Measurements from ENCODE around the gene DCUN1D5.

Gene DCUN1D5

DNA sequence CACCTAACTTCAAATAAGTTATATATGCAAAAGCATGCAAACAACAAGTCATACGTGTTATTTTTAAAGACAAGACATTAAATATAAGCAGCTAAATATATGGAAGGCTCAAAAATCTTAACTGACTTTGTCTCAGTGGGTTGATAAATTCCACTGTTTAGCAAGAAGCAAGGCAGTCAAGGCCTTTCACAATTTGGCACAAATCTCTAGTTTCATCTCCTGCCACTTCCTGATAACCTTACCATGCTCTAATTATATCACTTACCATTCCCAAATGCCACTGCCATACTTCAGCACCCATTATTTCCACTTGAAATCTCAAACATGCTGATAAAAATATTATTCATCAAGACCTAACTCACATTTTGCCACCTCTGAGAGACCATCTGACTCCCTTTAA is 24.8 kb downstream of the DCUN1D5 start:
- Histone ChIP-seq H3K4me1 (ENCODE audit: control insufficient read depth in 2 of 2, insufficient read depth in 2 of 2, low read length in 2 of 2) (no peaks in the 10 kb centered on the region), H3K27me3 (ENCODE audit: control insufficient read depth in 2 of 2, insufficient read depth in 2 of 2, low read length in 2 of 2) (no peaks in the 10 kb centered on the region), H3K9me3 (ENCODE audit: control insufficient read depth in 2 of 2, low read length in 2 of 2) (no peaks in the 10 kb centered on the region), H3K36me3 (ENCODE audit: control insufficient read depth in 2 of 2, insufficient read depth in 2 of 2, low read length in 2 of 2) (peaks cover 5 to 15% of the 10 kb centered on the region in 2 donors), H3K9ac (ENCODE audit: low read depth in 1 of 2, low read length in 2 of 2) (no peak overlapping the region), H3K27ac (ENCODE audit: low read depth in 2 of 2, low read length in 2 of 2) (no peak overlapping the region), H3K4me3 (ENCODE audit: low read length in 2 of 2) (no peak overlapping the region)

DNA sequence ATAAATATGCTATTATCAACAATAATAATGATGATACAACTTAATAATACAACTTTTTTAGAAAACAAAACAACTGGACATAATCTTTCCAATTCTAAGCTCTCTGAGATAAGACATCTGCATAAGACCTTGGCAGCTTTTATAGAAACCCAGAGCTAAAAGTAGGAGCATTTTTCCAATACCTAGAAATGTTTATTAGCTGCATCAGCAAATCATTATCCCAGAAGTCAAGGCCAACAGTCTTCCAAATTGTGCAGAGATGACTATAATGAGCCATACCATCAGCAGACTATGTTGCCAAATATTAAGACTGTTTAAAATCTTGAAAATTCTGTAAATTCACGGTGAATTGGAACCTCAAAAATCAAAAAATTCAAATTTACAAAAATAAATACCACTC is 30.3 kb downstream of the DCUN1D5 start:
- Histone ChIP-seq H3K27me3 (ENCODE audit: control insufficient read depth in 2 of 2, insufficient read depth in 2 of 2, low read length in 2 of 2) (no peaks in the 10 kb centered on the region), H3K4me1 (ENCODE audit: control insufficient read depth in 2 of 2, insufficient read depth in 2 of 2, low read length in 2 of 2) (no peaks in the 10 kb centered on the region), H3K9me3 (ENCODE audit: control insufficient read depth in 2 of 2, low read length in 2 of 2) (no peaks in the 10 kb centered on the region), H3K27ac (ENCODE audit: low read depth in 2 of 2, low read length in 2 of 2) (no peak overlapping the region), H3K9ac (ENCODE audit: low read depth in 1 of 2, low read length in 2 of 2) (no peak overlapping the region), H3K36me3 (ENCODE audit: control insufficient read depth in 2 of 2, insufficient read depth in 2 of 2, low read length in 2 of 2) (peaks cover 16 to 21% of the 10 kb centered on the region in 2 donors), H3K4me3 (ENCODE audit: low read length in 2 of 2) (no peak overlapping the region)

DNA sequence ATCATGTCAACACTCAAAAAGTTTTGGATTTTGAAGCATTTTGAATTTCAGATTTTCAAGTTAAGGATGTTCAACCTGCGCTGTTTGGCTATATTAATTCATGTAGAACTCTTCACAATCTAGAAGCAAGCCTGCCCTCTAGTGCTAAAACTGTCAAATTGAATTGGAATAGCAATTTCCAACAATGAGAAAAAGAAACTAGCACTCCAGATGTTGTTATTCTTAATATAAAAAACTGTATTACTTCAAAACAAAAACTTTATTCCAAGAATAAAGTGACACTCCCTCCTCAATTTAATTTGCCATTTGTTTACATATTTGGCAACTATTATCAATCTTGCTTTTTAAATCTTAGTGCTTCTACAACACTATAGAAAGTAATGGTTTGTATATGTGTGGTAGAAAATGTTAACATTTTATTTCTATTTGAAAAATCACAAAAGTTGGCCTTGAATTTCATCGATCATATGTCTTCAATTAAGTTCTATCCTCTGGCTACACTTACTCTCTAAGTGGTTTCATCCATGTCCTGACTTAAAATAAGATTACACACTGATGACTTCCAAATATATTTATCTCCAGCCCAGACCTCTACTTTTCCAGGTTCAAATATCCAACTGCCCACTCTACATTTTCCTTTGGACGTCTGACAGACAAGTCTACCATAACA is 36.6 kb downstream of the DCUN1D5 start:
- no peak overlapping the region for H3K4me3 ChIP-seq (ENCODE audit: low read length in 2 of 2)
- no peaks in the 10 kb centered on the region for H3K9me3 ChIP-seq (ENCODE audit: control insufficient read depth in 2 of 2, low read length in 2 of 2)
- no peak overlapping the region for H3K9ac ChIP-seq (ENCODE audit: low read depth in 1 of 2, low read length in 2 of 2)
- no peaks in the 10 kb centered on the region for H3K27me3 ChIP-seq (ENCODE audit: control insufficient read depth in 2 of 2, insufficient read depth in 2 of 2, low read length in 2 of 2)
- H3K27ac ChIP-seq (ENCODE audit: low read depth in 2 of 2, low read length in 2 of 2), result no peak overlapping the region
- no peaks in the 10 kb centered on the region for H3K36me3 ChIP-seq (ENCODE audit: control insufficient read depth in 2 of 2, insufficient read depth in 2 of 2, low read length in 2 of 2)
- H3K4me1 ChIP-seq (ENCODE audit: control insufficient read depth in 2 of 2, insufficient read depth in 2 of 2, low read length in 2 of 2), result no peaks in the 10 kb centered on the region

DNA sequence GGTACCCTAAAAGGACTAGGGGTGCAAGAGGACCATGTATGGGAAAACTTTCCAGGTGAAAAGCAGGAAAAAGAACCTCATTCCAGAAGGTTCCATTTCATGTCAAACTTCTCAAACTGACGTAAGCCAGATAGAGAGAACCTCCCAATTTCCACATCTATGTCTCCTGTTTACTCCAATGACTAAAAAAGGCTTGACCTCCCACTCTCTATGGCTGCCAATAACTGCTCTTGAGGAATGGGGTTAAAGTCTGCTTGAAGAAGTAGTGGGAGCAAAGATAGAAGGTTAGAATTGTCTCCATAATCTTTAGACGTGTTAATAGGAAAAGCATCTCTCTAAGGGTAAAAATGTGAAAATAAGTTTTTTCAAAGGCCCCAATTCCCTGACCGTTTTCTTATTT is 38.0 kb downstream of the DCUN1D5 start:
- Histone ChIP-seq H3K9ac (ENCODE audit: low read depth in 1 of 2, low read length in 2 of 2) (no peak overlapping the region), H3K27ac (ENCODE audit: low read depth in 2 of 2, low read length in 2 of 2) (no peak overlapping the region), H3K9me3 (ENCODE audit: control insufficient read depth in 2 of 2, low read length in 2 of 2) (no peaks in the 10 kb centered on the region), H3K4me1 (ENCODE audit: control insufficient read depth in 2 of 2, insufficient read depth in 2 of 2, low read length in 2 of 2) (no peaks in the 10 kb centered on the region), H3K36me3 (ENCODE audit: control insufficient read depth in 2 of 2, insufficient read depth in 2 of 2, low read length in 2 of 2) (no peaks in the 10 kb centered on the region), H3K4me3 (ENCODE audit: low read length in 2 of 2) (no peak overlapping the region), H3K27me3 (ENCODE audit: control insufficient read depth in 2 of 2, insufficient read depth in 2 of 2, low read length in 2 of 2) (no peaks in the 10 kb centered on the region)

DNA sequence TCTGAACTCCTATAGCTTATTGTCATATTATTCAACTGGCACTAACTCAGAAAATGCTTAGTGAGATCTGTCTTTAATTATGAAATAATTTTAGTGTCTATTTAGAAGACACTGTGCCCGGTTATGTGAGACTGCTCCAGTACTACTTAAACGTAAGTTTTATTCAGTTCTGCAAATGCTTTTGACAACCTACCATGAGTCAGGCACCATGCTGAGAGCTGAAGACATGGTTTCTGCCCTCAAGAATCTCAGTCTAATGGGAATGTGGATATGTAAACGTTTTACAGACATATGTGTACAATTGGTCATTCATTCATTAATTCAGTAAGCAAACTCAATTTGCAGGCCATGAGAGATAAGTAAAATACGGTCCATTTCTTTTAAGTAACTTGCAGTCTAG is 40.0 kb downstream of the DCUN1D5 start:
- no peak overlapping the region for H3K9ac ChIP-seq (ENCODE audit: low read depth in 1 of 2, low read length in 2 of 2)
- no peaks in the 10 kb centered on the region for H3K9me3 ChIP-seq (ENCODE audit: control insufficient read depth in 2 of 2, low read length in 2 of 2)
- H3K4me3 ChIP-seq (ENCODE audit: low read length in 2 of 2), result no peak overlapping the region
- H3K27me3 ChIP-seq (ENCODE audit: control insufficient read depth in 2 of 2, insufficient read depth in 2 of 2, low read length in 2 of 2), result no peaks in the 10 kb centered on the region
- no peaks in the 10 kb centered on the region for H3K4me1 ChIP-seq (ENCODE audit: control insufficient read depth in 2 of 2, insufficient read depth in 2 of 2, low read length in 2 of 2)
- H3K27ac ChIP-seq (ENCODE audit: low read depth in 2 of 2, low read length in 2 of 2), result no peak overlapping the region
- no peaks in the 10 kb centered on the region for H3K36me3 ChIP-seq (ENCODE audit: control insufficient read depth in 2 of 2, insufficient read depth in 2 of 2, low read length in 2 of 2)

DNA sequence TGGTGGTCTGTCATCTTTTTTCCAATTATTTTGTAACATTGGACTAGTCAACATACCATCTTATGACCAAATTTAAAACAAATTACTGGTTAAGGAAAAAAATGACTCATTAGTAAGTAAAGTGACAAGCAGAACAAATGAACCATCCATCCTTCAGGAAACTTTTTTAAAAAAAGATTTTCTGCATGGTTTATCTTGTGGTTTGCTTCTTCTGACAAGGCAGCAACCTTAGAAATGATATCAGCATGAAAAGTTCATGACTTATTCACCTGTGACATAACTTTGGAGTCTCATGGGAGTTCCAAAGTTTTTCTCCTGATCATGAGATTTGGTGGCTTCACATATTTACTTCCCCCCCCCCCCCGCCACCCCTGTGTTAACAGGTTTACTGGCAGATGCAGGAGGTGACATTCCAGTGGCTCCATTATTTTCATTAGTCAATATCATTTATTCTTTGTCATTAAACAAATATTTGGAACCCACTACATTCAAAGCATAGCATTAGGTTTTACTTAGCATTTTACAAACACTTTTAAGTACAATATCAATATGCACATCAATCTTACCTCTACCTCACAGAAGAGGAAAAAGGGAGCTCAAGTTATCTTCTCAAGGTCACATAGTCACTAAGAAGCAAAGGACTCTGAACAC is 40.7 kb downstream of the DCUN1D5 start:
- Histone ChIP-seq H3K4me3 (ENCODE audit: low read length in 2 of 2) (no peak overlapping the region), H3K36me3 (ENCODE audit: control insufficient read depth in 2 of 2, insufficient read depth in 2 of 2, low read length in 2 of 2) (no peaks in the 10 kb centered on the region), H3K4me1 (ENCODE audit: control insufficient read depth in 2 of 2, insufficient read depth in 2 of 2, low read length in 2 of 2) (no peaks in the 10 kb centered on the region), H3K9ac (ENCODE audit: low read depth in 1 of 2, low read length in 2 of 2) (no peak overlapping the region), H3K27me3 (ENCODE audit: control insufficient read depth in 2 of 2, insufficient read depth in 2 of 2, low read length in 2 of 2) (no peaks in the 10 kb centered on the region), H3K27ac (ENCODE audit: low read depth in 2 of 2, low read length in 2 of 2) (no peak overlapping the region), H3K9me3 (ENCODE audit: control insufficient read depth in 2 of 2, low read length in 2 of 2) (no peaks in the 10 kb centered on the region)

DNA sequence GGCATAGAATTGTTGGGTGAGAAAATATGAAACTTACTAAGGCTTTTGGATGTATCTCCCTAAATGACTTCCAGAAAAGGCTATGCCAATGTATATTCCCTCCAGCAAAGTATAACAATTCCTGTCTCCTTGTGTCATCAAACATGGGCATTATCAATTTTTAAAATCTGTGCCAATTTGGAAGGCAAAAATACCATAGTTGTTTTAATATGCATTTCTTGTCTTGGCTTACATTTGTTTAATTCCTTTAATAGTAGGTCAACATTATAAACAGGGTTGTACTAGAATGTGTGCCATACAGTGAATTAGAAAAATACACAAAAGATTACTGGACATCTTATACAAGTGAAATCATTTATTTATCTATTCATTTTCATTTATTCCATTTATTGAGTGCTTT is 41.6 kb downstream of the DCUN1D5 start:
- no peaks in the 10 kb centered on the region for H3K36me3 ChIP-seq (ENCODE audit: control insufficient read depth in 2 of 2, insufficient read depth in 2 of 2, low read length in 2 of 2)
- H3K4me3 ChIP-seq (ENCODE audit: low read length in 2 of 2), result no peak overlapping the region
- H3K4me1 ChIP-seq (ENCODE audit: control insufficient read depth in 2 of 2, insufficient read depth in 2 of 2, low read length in 2 of 2), result no peaks in the 10 kb centered on the region
- no peaks in the 10 kb centered on the region for H3K9me3 ChIP-seq (ENCODE audit: control insufficient read depth in 2 of 2, low read length in 2 of 2)
- no peaks in the 10 kb centered on the region for H3K27me3 ChIP-seq (ENCODE audit: control insufficient read depth in 2 of 2, insufficient read depth in 2 of 2, low read length in 2 of 2)
- no peak overlapping the region for H3K27ac ChIP-seq (ENCODE audit: low read depth in 2 of 2, low read length in 2 of 2)
- H3K9ac ChIP-seq (ENCODE audit: low read depth in 1 of 2, low read length in 2 of 2), result no peak overlapping the region

DNA sequence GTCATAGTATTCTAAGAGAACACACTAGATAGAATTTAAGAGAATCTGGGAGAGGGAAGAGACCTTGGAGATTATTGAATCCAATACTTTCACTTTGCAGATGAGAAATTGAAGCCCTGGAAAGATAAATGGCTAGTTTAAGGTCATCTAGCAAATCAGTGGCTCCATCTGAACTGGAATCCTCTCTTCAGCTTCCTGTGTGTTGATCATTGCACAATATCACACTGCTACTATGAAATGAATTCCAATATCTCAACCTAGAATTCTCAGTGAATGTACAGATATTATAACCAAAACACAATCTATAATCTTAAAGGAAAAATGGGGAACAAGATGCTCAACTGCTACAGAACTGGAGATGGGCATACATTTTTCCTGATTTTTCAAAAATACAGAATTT is 44.1 kb downstream of the DCUN1D5 start:
- no peaks in the 10 kb centered on the region for H3K4me1 ChIP-seq (ENCODE audit: control insufficient read depth in 2 of 2, insufficient read depth in 2 of 2, low read length in 2 of 2)
- no peak overlapping the region for H3K4me3 ChIP-seq (ENCODE audit: low read length in 2 of 2)

DNA sequence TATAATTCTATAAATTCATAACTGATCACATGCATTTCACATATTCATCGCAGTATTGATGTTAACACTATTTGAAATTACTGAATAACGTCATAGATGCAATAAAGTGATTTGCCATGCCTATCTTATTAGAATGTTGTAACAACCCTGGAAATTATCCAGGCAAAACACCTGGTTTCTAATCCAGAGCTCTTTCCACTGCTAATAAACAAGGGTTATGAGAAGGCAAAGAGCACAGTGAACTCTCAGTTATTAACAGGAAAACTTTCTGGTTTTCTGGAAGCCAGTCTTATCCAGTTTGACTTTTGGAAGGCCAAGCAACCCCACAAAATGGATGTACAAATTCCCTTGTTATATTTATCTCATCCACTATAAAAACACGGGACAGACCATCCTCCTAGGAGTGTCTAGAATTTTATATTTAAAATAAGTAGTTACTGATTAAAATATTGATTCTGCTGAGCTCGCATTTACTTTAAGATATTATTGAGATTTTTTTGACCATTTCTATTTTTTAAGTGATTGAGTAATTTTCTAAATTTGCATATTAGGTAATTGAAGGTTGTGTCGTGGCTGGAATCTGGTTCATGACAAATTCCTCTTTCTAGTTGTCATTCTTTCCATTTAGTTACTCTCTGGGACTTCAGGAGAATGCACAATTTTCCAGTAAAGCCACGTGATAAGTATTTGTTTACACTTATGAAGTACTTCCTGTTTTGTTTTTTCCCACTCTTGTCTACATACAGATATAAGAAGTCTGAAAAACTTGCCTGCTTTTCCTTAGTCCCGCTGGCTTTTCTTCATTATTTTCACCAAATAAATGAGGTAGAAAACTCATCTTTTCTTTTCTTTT is 47.9 kb downstream of the DCUN1D5 start:
- Histone ChIP-seq H3K9ac (ENCODE audit: low read depth in 1 of 2, low read length in 2 of 2) (no peak overlapping the region), H3K4me1 (ENCODE audit: control insufficient read depth in 2 of 2, insufficient read depth in 2 of 2, low read length in 2 of 2) (no peaks in the 10 kb centered on the region), H3K27ac (ENCODE audit: low read depth in 2 of 2, low read length in 2 of 2) (no peak overlapping the region), H3K36me3 (ENCODE audit: control insufficient read depth in 2 of 2, insufficient read depth in 2 of 2, low read length in 2 of 2) (no peaks in the 10 kb centered on the region), H3K27me3 (ENCODE audit: control insufficient read depth in 2 of 2, insufficient read depth in 2 of 2, low read length in 2 of 2) (no peaks in the 10 kb centered on the region), H3K4me3 (ENCODE audit: low read length in 2 of 2) (no peak overlapping the region), H3K9me3 (ENCODE audit: control insufficient read depth in 2 of 2, low read length in 2 of 2) (no peaks in the 10 kb centered on the region)

More for the DNA sequence above, 44.1 kb downstream of the DCUN1D5 start:
- no peak overlapping the region for H3K27ac ChIP-seq (ENCODE audit: low read depth in 2 of 2, low read length in 2 of 2)
- no peaks in the 10 kb centered on the region for H3K9me3 ChIP-seq (ENCODE audit: control insufficient read depth in 2 of 2, low read length in 2 of 2)
- no peaks in the 10 kb centered on the region for H3K27me3 ChIP-seq (ENCODE audit: control insufficient read depth in 2 of 2, insufficient read depth in 2 of 2, low read length in 2 of 2)
- H3K36me3 ChIP-seq (ENCODE audit: control insufficient read depth in 2 of 2, insufficient read depth in 2 of 2, low read length in 2 of 2), result no peaks in the 10 kb centered on the region
- no peak overlapping the region for H3K9ac ChIP-seq (ENCODE audit: low read depth in 1 of 2, low read length in 2 of 2)

DNA sequence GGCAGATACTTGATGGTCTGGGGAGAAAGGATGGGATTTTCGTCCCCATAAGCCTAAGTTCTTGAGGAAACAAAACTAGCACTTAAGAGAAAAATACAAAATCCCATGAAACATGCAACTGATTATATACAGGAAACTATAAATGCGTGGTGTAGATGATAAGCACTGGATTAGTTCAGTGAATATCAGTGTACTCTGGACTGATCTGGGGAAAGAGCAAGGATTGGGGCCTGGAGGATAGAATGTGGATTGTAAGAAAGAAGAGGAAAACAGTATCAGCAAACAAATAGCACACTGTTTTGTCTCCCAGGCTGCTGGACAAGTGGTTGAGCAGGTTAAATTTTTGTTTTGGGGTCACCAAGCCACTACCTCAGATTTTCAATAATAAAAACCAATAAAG is 49.8 kb downstream of the DCUN1D5 start:
- H3K27ac ChIP-seq (ENCODE audit: low read depth in 2 of 2, low read length in 2 of 2), result no peak overlapping the region
- no peaks in the 10 kb centered on the region for H3K27me3 ChIP-seq (ENCODE audit: control insufficient read depth in 2 of 2, insufficient read depth in 2 of 2, low read length in 2 of 2)
- H3K4me1 ChIP-seq (ENCODE audit: control insufficient read depth in 2 of 2, insufficient read depth in 2 of 2, low read length in 2 of 2), result no peaks in the 10 kb centered on the region
- H3K9ac ChIP-seq (ENCODE audit: low read depth in 1 of 2, low read length in 2 of 2), result no peak overlapping the region
- no peaks in the 10 kb centered on the region for H3K9me3 ChIP-seq (ENCODE audit: control insufficient read depth in 2 of 2, low read length in 2 of 2)
- no peaks in the 10 kb centered on the region for H3K36me3 ChIP-seq (ENCODE audit: control insufficient read depth in 2 of 2, insufficient read depth in 2 of 2, low read length in 2 of 2)
- no peak overlapping the region for H3K4me3 ChIP-seq (ENCODE audit: low read length in 2 of 2)

Measured in mucosa of rectum (tissue), 2 donors.